ENCODE results near the gene AGBL1.

Gene AGBL1

DNA sequence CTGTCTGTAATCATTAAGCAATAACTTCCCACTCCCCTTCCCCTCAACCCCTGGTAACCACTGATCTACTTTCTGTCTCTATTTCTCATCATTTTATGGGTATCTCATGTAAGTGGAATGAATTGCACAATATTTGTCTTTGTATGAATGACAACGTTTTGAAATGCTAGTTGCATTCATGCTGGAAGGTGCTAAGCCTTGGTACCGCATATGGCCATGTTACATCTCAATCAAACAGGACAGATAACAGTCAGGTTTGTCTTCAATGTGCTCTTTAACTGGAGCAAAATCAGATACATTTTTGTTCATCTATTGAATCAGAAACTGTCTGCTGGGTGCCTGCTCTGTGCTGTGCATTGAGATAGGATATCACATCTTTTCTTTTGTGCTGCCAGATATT lies 134.2 kb downstream of the AGBL1 start:
- TF ChIP-seq TAF1 (IDR thresholded peaks at IDR 0.05; ENCODE audit: low read depth) (no peak), NFIC (IDR thresholded peaks at IDR 0.05) (no peak), FOXM1 (IDR thresholded peaks at IDR 0.05; ENCODE audit: borderline replicate concordance, low read depth) (no peak), TEAD4 (IDR thresholded peaks at IDR 0.05) (no peak), CREB1 (IDR thresholded peaks at IDR 0.05; ENCODE audit: low read depth) (no peak), RAD21 (IDR thresholded peaks at IDR 0.05; ENCODE audit: low read depth) (no peak), YY1 (IDR thresholded peaks at IDR 0.05; ENCODE audit: low read depth) (no peak), EGR1 (IDR thresholded peaks at IDR 0.05) (no peak), EP300 (IDR thresholded peaks at IDR 0.05; ENCODE audit: borderline replicate concordance) (no peak)
- TF ChIP-seq, protein P1, sequence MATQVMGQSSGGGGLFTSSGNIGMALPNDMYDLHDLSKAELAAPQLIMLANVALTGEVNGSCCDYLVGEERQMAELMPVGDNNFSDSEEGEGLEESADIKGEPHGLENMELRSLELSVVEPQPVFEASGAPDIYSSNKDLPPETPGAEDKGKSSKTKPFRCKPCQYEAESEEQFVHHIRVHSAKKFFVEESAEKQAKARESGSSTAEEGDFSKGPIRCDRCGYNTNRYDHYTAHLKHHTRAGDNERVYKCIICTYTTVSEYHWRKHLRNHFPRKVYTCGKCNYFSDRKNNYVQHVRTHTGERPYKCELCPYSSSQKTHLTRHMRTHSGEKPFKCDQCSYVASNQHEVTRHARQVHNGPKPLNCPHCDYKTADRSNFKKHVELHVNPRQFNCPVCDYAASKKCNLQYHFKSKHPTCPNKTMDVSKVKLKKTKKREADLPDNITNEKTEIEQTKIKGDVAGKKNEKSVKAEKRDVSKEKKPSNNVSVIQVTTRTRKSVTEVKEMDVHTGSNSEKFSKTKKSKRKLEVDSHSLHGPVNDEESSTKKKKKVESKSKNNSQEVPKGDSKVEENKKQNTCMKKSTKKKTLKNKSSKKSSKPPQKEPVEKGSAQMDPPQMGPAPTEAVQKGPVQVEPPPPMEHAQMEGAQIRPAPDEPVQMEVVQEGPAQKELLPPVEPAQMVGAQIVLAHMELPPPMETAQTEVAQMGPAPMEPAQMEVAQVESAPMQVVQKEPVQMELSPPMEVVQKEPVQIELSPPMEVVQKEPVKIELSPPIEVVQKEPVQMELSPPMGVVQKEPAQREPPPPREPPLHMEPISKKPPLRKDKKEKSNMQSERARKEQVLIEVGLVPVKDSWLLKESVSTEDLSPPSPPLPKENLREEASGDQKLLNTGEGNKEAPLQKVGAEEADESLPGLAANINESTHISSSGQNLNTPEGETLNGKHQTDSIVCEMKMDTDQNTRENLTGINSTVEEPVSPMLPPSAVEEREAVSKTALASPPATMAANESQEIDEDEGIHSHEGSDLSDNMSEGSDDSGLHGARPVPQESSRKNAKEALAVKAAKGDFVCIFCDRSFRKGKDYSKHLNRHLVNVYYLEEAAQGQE (IDR thresholded peaks at IDR 0.05; ENCODE audit: low read depth), result no peak

DNA sequence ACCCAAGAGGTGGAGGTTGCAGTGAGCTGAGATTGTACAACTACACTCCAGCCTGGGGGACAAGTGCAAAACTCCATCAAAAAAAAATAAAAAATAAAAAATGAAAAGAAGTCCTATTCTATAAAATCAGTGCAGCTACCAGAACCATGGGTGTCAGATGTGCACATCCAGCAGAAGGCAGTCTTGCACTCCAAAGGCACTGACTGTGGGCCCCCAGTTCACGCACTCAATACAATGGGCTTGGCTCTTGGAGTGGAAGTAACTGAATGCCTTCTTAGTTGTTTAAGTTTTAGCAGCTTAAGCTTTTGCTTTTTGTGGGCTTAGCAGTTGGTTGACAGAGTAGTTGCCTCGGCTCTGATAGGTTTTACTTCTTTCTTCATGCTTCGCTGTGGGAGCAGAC lies 141.4 kb downstream of the AGBL1 start:
- TF ChIP-seq TAF1 (IDR thresholded peaks at IDR 0.05; ENCODE audit: low read depth), result no peak
- no peak for TF ChIP-seq EGR1 (IDR thresholded peaks at IDR 0.05)
- no peak for TF ChIP-seq TEAD4 (IDR thresholded peaks at IDR 0.05)
- no peak for TF ChIP-seq CREB1 (IDR thresholded peaks at IDR 0.05; ENCODE audit: low read depth)
- TF ChIP-seq, protein P1 (IDR thresholded peaks at IDR 0.05; ENCODE audit: low read depth), result no peak
- TF ChIP-seq RAD21 (IDR thresholded peaks at IDR 0.05; ENCODE audit: low read depth), result no peak
- TF ChIP-seq, protein P2, sequence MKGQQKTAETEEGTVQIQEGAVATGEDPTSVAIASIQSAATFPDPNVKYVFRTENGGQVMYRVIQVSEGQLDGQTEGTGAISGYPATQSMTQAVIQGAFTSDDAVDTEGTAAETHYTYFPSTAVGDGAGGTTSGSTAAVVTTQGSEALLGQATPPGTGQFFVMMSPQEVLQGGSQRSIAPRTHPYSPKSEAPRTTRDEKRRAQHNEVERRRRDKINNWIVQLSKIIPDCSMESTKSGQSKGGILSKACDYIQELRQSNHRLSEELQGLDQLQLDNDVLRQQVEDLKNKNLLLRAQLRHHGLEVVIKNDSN (IDR thresholded peaks at IDR 0.05), result no peak
- no peak for TF ChIP-seq CEBPB (IDR thresholded peaks at IDR 0.05)

DNA sequence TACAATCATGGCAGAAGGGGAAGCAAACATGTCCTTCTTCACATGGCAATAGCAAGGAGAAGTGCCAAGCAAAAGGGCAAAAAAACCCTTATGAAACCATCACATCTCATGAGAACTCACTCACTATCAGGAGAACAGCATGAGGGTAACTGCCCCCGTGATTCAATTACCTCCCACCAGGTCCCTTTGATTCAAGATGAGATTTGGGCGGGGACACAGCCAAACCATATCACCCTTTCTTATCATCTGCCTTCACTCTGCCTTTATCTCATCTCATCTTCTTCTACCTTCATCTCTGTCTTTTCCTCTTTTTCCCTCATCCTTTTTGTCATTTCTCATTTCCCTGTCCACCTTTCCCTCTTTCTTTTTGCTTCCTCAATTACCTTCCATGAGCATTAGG lies 149.6 kb downstream of the AGBL1 start:
- no peak for TF ChIP-seq EP300 (IDR thresholded peaks at IDR 0.05; ENCODE audit: borderline replicate concordance)
- TF ChIP-seq, protein P1 (IDR thresholded peaks at IDR 0.05; ENCODE audit: low read depth), result no peak
- TF ChIP-seq TCF12 (IDR thresholded peaks at IDR 0.05; ENCODE audit: low read depth), result no peak
- TF ChIP-seq CEBPB (IDR thresholded peaks at IDR 0.05), result no peak
- no peak for TF ChIP-seq TEAD4 (IDR thresholded peaks at IDR 0.05)
- TF ChIP-seq ZBTB7A (IDR thresholded peaks at IDR 0.05; ENCODE audit: low read depth), result no peak

DNA sequence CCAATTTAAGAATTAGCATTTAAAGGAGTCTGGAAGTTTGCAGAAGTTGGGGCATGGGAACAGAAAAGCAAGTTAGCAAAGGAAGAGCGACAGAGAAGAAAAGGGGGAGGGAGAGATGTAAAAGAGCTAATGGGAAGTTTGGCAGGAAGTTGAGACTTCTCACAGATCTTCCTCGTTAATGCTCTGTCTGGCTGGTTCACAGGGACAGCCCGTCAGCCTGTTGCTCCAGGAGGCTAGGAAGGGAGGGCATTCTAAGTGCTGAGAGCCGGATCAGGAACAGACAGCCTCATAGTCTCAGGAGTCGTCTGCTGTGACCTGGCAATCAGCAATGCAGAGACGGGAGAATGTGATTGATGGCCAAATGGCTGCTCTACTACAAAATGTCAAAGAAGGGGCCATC lies 150.3 kb downstream of the AGBL1 start:
- no peak for TF ChIP-seq FOXM1 (IDR thresholded peaks at IDR 0.05; ENCODE audit: borderline replicate concordance, low read depth)

DNA sequence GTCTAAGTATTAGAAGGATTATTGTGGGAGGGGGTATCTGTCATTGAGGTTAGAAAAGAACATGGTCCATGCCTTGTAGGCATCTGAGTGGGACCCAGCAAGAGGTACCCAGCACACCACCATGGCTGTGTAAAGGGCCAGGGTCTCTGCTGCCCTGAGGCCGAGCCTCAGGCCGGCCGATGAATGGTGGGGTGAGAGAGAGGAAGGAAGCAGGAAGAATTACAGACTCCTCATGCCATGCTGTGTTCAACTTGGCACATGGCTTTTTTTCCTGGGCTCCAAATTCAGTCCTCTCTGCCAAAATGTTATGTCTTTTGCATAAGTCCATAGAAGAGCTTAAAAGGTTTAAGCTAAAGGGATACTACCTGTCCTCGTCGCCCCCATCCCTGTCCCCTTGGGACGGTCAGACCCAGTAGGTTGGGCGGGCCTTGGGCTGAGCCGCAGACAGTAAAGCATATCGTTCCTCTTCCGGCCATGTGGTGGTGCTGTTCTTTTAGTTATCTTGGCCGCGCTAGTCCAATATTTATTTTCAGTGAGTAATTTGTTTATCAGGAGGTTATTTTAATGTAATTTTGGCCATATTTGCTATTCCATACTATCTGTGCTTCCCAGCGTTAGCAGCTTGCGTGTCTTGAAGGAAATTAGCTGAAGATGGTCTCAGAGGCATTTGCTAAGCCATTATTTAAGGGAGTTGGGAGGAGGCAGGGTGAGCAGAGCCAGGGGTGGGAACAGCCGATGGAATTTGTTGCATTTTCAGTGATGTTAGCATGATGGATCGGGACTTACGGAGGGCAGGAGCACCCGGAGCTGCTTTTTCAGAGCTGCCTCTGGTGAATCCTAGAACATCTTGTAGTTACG lies 152.4 kb downstream of the AGBL1 start:
- TF ChIP-seq, protein P3, sequence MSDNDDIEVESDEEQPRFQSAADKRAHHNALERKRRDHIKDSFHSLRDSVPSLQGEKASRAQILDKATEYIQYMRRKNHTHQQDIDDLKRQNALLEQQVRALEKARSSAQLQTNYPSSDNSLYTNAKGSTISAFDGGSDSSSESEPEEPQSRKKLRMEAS (IDR thresholded peaks at IDR 0.05), result no peak
- TF ChIP-seq FOXM1 (IDR thresholded peaks at IDR 0.05; ENCODE audit: borderline replicate concordance, low read depth) (no peak), TEAD4 (IDR thresholded peaks at IDR 0.05) (no peak), RAD21 (IDR thresholded peaks at IDR 0.05; ENCODE audit: low read depth) (peak; percentile 72), YY1 (IDR thresholded peaks at IDR 0.05; ENCODE audit: low read depth) (no peak)
- TF ChIP-seq, protein P2 (IDR thresholded peaks at IDR 0.05), result no peak

Measured in Ishikawa (cell line).